GM18868 (cell line): Measurements from ENCODE around the gene FREY1.

ENCODE experiments used
- ATAC-seq: cut with Tn5 transposase; IDR thresholded peaks from one replicate; pipeline ENCODE4 v1.9.1; 2021; ENCODE audit warnings: mild to moderate bottlenecking, moderate library complexity; ENCODE audit not compliant: unreplicated experiment

The FREY1 gene

DNA sequence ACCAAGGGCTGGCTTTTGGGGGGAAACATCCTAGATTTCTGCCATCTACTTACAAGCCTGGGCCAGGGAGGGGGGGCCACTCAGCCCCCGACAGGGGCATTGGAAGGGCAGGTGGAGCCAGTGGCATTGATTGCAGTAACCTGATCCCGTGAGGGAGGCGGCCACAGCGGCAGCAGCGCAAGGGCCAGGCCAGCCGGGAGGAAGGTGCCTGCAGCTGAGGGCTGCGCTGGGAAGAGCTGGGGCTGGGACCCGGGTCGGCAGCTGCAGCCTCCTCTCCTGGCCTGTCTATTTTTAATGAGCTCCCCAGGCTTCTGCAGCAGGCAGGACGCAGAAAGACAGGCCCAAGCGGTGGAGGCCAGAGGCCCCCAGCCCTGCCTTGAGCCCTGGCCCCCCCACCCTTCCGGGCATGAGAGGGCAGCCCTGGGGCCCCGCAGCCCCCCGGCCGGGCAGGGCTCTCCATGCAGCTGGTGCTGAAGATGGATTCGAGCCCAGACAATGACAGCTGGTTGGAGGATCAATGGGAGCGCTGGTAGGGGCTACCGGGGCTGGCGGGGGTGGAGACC, 10.6 kb downstream of the FREY1 start:
- no peak for ATAC-seq

DNA sequence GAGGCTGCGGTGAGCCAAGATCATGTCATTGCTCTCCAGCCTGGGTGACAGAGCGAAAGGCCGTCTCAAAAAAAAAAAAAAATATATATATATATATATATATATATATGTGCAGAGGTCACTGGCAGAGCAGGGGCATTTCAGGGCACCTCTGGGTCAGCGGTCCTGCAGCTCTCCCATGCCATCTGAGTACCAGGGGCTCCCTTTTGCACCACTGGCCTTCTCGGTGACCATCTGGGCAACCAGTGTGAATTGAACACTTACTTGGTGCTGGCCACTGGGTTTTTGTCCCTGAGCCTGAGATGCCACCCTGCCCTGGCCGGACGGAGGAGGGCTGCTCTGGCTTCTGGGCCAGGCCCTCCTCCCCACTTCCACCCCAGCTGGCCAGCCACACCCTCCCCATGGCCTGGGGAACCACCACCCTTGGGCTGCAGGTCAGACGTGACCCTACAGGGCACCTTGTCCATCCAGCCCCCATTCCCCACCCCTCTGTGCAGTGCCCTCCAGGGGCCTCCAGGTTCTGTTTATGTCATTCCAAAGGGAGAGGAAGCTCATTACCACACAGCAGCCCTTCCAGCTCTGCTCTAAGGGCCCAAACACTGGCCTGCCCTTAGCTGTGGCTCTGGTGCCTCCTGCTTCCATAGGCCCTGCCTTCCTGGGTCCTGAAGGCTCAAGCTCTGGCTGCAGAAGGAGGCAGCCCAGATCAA, 11.4 kb downstream of the FREY1 start:
- ATAC-seq: no peak

DNA sequence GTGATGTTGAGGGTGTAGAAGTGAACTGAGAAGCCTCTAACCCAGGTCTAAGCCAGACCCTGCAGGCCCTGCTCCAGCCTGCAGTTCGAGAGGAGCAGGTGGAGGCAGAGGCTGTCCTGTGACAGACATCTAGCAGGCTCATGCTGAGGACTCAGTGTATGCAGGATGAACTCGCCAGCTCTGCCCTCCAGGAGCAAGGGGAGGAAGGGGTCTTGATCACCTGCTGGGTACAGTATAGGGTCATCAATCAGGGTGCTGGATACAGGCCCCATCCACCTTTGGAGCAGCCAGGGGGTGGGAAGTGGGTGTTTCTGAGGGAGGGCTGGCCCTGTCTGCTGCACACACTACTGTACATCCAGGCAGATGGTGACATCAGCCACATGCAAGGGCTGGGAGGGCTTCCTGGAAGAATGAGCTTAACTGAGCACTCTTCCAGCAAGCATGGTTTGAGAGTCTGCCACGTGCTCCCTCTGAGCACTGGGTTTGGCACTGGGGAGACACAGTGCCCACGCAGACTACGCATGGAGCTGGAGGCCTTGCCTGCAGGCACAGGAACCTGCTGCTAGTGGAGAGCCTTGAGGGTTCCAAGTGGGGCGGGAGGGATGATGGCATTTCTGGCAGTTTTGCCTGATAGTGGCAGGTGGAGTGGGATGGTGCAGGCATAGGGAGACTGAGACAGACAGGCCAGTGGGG, 12.4 kb downstream of the FREY1 start:
- ATAC-seq: no peak

DNA sequence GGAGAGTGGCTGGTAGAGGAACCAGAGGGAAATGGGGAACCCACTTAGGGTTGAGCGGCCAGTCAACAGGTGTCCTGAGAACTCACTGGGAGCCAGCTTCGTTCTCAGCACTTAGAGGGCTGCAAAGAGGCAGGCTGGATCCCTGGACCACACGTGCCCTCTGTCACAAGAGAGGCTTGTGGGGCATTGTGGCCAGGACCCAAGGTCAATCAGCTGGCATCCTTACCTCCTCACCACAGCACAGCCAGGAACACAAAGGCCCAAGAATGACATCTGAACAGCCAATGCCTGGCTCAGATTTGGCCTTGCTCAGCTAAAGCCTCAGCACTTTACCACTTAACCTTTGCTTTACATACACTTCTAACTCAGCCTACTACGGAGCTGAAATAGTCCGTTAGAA, 14.2 kb downstream of the FREY1 start:
- ATAC-seq: no peak

DNA sequence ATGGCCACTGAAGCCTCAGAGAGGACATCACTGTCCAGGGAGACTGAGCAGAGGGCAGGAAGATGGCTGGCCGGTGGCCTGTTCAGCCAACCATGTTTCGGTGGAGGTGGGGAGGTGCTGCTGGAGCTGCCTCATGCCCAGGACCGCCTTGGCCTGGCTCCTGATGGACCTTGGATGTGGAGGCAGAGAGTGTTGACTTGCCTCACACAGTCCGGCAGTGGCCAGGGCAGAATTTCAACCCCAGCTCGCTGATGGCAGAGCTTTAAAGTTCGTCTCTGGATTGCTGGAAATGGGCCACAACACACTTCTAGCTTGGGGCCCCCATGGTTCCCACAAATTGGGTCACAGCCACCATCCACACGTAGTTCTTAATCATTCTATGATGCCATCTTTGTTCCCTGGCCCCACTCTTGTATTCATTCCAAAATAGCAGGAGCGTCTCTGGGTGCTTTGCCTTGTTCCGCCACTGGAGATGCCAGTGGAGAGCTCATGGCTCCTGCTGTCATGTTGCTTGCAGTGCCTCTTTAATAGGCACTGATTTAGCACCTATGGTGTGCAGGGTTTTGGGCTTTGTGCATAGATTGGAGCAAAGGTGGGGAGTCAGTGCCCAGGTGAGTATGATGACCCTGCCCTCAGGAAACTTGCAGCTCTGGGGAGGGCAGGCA, 16.1 kb downstream of the FREY1 start:
- no peak for ATAC-seq

DNA sequence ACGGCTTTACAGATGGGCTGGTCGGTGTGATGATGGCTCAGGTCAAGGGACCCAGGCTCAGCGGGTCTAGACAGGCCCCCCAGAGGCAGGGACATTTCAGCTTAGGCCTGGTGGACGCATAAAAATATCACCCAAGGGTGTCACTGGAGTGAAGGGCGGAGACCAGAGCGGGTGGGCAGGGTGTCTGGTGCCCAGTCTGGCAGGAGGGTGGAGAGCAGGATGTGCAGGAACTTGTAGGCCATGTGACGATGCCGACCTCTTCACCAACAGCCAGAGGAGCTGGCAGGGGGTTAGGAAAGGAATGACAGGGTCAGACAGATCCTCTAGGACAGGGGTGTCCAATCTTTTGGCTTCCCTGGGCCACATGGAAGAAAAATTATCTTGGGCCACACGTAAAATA, 17.1 kb downstream of the FREY1 start:
- ATAC-seq: no peak

DNA sequence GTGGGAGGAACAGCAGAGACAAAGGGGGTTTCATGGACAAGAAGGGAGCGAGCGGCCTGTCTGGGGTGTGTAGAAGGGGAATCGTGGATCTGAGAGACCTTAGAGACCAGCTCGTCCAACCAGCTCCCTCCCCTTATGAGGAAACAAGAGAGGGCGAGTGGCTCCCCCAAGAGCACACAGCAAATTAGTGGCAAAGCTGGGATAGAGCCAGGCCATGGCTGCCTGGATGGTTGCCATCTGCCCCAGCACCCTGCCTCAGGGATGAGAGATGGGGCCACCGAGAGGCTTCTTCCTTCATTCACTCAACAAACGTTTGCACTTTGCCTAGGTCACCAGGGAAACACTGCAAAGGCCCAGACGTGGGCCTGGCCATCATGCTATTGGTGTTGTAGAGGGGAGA, 17.5 kb downstream of the FREY1 start:
- ATAC-seq: no peak

DNA sequence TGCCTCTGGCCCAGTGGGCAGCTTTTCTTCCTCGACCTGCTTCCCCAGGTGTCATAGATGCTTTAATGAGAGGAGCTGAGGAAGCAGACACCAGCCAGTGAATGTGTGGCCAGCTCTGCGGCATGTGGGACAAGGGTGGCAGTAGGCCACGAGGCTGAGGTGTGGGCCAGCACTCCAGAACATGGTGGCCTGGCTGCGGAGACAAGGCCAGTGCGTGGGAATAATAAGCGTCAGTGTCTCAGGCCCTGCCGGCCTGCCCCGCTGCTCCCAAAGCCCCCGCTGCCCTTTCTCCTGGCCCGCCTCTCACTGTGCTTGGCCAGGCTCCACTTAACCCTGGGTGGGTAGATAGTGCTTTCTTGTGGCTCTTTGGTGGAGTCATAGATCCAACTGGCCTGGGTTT, 19.5 kb downstream of the FREY1 start:
- no peak for ATAC-seq

DNA sequence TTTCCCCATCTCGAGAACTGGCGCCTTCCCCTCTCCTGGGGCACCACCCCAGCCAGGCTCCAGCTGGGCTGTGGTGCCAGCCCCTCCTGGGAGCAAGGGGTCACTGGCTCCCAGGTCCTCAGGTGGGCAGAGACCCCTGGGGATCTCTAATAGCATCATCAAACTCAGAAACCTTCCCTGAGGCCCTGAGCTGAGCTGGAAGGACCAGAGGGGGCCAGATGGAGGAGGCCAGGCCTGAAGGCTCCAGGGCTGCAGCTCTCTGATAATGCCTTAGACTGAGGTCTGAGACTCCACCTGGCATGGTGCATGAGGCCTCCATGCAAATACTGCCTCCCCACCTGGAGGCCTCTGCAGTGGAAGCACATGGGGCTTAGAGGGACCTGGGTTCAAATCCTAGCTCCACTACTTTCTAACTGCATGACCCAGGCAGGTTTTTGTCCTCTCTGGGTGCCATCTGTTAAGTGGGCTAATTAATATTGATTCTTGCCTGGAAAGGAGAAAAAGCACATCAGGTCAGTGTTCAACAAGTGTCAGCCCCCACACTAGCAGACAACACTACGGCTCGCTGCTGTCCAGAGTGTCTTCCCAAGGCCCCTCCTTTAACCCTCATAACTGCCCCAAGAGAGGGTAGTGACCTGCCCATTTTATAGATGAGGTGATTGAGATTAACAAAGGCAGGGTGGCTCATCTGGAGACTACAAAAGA, 20.1 kb downstream of the FREY1 start:
- no peak for ATAC-seq

DNA sequence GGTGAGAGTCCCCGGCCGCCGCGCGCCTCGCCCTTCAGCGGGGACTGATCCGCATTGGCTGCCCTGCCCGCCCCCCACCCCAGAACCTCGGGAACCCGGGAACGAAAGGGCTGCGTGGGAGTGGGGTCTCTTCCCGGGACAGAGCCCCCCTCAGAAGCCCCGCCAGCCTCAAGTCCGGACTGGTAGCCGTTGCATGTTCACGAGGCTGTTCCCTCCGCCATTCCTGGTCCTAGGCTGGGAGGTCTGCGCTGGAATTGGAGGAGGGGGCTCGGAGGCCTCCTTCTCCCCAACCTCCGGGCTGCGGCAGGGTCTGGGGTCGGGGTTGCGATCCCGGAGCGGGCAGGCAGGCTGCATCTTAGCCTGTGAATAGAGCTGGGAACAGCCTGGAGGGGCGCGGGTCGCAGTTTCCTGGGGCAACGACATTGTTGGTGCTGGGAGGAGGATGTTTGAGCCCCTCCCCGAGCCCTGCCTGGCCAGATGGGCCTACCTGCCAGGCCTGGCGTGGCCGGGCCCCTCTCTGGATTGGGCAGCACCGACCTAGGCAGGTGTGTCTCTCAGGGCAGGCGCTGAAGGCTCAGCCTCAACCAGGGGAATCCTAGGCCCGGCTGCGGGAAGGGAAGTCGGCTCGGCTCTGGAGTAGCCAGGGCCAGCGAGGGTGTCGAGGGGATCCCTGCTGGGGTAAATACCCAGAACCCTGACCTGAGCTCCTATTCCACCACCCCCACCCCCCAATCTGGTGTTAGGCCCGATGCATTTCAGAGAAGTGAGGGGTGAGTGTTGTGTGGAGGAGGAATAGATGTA, 20.9 kb downstream of the FREY1 start:
- ATAC-seq: no peak

DNA sequence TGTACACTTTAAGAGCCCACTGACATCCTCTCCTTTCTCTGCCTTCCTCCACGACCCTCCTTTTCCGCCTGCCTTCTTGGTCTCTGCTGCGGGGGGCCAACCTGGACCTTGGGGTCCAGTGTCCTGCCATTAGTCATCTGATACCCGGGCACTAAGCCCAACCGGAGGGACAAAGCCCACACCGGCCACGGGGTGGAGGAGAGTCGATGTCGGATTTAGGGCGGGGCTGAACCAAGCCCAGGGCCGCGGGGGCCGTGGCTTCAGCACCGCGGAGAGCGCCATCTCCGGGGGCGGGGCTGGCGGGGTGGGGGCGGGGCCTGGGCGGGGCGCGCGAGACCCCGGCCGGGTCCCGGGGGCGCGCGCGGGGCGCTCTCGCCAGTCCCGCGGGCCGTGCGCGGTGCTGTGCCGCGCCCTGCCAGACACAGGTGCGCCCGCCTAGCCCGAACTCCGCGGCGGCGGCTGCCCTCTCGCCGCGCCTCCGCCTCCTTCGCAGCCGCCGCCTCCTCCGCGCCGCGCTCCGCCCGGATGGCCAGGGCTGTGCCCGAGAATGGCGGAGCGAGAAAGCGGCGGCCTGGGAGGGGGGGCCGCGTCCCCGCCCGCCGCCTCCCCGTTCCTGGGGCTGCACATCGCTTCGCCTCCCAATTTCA, 21.7 kb downstream of the FREY1 start, which contains the start of gene MAPK8IP1:
MAPK8IP1 (plus strand) TSS at position 378 of the 647 bp plus-strand sequence; CDS start at position 548, 170 bp downstream.
- peak; percentile 67 for ATAC-seq

DNA sequence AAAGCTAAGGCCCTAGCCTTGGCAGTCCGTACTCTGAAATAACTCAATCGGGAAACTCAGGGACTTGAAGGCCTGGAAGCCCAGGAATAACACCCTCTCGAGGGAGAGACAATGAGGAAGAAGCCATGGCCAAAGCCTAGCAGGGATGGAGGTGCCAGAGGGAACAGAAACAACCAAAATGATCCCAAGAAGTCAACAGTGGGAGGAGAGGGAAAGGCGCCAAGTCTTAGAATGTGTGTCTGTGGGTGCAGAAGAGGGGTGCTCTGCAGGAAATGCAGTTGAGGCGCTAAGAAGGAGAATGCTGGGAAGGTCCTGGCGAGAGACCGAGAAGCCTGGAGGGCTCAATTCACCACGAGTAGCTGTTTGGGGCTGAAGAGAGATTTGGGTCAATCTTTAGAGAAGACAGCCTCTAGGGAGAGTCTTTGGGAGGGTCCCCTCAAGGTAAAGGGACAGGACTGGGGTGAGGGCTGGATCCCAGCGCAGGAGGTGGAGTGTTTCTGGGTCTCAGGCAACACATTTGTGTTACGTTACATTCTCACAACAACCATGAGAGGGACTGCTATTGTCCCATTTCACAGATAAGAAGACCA, 22.4 kb downstream of the FREY1 start:
- ATAC-seq: no peak

DNA sequence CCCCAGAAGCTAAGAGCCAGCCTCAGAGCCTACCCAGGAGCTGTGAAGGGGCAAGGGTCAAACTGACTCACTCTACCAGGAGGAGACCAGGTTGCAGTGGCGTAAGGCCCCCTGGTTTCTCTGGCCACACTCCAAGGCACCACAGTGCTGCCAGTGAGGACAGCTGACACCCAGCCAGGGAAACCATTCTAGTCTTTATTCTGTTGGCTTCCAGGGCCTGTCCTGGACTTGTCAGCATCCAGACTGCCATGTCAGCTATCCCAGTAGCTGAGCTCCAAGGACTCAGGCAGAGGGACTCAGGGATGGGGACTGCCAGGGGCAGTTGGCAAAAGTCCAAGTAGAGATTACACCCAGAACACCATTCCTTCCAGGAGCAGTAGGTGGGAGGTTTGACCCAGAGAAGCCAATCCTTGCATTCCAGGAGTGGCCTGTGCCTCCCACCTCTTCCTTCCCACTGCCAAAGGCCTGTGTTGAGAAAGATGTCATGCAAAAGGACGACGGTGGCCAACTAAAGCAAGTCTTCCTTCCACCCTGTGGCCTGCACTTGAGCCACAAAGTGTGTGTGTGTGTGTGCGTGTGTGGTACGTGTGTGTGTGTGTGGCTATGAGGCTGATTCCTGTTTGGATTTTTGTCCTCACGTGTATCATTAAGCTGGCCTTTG, 25.2 kb downstream of the FREY1 start:
- ATAC-seq: no peak

DNA sequence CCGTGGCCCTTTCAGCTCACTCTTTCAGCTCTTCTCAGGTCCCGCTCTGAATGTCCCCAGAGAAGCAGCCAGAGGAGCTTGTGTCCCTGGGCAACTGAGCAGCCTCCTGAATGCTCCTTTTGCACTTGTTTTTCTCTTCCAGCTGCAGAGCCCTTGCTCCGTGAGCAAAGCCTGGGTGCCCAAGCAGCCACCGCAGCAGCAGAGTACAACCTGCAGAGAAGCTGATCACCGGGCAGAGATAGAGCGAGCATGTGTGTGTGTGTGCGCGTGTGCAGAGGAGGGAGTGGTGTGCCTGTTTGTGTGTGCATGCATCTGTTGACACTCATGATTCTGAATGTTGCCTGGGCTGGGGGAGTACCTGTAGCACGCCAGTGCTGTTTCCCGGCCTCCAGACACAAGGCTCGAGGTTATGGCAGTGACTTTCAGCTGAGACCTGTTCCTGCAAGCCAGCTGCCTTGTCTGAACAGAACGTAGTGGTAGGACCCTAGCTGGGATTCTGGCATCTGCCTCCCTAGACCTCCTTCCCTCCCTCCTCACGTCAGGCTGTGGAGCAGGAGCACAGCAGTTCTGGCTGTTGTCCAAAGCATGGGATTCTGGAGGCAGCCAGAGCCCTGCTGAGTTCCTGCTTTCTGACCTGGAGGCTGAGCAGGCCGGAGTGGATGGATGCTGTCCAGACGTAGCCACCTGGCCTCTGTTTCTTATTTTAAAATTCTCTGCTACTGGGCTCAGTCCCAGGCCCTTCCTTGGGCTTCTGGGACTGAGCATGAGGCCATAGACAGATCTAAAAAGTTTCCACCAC, 26.1 kb downstream of the FREY1 start:
- no peak for ATAC-seq

DNA sequence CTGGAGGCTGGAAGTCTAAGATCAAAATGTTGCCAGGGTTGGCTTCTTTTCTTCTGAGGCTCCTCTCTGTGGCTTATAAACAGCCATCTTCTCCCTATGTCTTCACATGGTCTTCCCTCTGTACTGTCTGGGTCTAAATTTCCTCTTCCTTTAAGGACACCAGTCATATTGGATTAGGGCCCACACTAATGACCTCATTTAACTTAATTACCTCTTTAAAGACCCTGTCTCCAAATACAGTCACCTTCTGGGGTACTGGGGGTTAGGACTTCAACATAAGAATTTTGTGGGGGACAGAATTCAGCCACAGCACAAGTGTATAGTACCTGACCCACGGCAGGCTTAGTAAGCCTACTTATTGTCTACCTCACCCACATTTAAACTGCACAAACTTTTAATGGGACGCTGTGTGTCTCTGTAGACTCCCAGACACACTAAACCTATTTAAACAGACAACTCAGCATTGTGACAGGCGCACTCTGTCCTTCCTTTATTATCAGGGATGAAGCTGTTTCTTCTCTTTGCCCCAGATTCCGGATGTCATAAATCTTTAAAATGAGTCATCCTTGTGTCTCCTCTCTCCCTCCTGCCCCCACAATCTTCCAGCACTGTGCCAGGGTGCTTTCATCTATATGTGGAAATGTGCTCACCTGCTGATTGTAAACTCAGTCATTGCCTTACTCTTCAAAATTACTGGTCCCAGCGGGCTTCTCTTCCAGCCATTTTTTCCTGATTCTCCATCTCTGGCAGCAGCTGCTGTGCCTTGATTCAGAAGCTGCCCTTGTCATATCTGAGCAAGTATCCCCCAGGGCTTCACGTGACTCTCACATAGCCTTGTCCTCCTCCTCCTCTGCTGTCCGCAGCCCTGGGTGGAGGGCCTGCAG, 27.0 kb downstream of the FREY1 start:
- ATAC-seq: no peak

DNA sequence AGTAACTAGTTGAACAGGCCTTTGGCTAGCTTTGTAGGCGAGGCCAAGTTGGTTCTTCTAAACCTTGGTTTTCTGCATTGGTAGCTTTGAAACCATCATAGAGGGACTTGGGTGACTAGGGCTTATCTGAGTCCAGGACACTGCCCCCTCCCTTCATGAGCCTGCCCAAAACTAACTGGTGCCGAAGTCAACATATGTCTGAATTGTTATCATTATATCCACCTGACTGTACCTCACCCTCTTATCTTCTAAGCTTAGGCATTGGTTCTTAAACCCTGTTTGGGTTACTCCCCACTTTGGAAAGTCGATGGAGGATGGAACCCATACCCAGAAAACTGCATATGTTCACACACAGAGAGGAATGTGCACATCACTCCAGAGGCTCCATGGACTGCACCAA, 29.2 kb downstream of the FREY1 start:
- no peak for ATAC-seq

DNA sequence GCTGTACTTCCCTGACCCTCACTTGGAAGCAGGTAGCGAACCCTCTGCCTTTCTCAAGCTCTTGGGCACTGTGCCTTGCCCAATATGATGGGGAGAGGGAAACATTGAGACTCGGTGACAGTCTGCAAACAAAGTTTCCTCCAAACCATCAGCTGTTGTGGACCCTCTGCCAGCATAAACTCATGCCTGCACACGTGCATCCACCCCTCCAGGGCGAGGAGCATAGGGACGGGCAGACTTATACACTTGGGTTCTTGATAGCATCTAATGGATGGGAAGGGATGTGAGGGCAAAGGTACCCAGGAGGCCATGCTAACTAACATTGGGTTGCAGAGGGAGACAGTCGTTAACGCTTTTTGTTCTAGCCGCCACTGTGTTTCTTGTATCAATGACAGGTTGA, 29.9 kb downstream of the FREY1 start:
- no peak for ATAC-seq
